Choroid plexus epithelial cell (primary cell): Measurements from ENCODE around the gene CYP17A1.
"Not testable (repeated sequence)": the region's sequence is repeated elsewhere in the genome, so short reads cannot be mapped to it uniquely, and the experiment has no call there.

Experiments
- DNase-seq: peaks from one replicate; pipeline ENCODE4 v3.0.0-alpha.2; 2010; ENCODE audit warnings: low read depth
- H3K4me3 ChIP-seq: 2 replicates; pipeline ENCODE4 v1.5.1; 2011; ENCODE audit warnings: low read depth, mild to moderate bottlenecking, control low read depth, low read length, moderate library complexity
- CTCF ChIP-seq: conservative IDR thresholded peaks from 2 replicates; pipeline ENCODE4 v1.5.1; 2011; ENCODE audit warnings: low read depth, mild to moderate bottlenecking, control low read depth, inconsistent platforms, low read length, moderate library complexity

The CYP17A1 gene

GRCh38 chr10:102832987-102833386 is 4.2 kb downstream of the CYP17A1 start:
- H3K4me3 ChIP-seq: no peak overlapping the region
- TF ChIP-seq CTCF: no peak
- no peak for DNase-seq

GRCh38 chr10:102832248-102832647 is 5.0 kb downstream of the CYP17A1 start:
- TF ChIP-seq CTCF: no peak
- H3K4me3 ChIP-seq: no peak overlapping the region
- no peak for DNase-seq

DNA sequence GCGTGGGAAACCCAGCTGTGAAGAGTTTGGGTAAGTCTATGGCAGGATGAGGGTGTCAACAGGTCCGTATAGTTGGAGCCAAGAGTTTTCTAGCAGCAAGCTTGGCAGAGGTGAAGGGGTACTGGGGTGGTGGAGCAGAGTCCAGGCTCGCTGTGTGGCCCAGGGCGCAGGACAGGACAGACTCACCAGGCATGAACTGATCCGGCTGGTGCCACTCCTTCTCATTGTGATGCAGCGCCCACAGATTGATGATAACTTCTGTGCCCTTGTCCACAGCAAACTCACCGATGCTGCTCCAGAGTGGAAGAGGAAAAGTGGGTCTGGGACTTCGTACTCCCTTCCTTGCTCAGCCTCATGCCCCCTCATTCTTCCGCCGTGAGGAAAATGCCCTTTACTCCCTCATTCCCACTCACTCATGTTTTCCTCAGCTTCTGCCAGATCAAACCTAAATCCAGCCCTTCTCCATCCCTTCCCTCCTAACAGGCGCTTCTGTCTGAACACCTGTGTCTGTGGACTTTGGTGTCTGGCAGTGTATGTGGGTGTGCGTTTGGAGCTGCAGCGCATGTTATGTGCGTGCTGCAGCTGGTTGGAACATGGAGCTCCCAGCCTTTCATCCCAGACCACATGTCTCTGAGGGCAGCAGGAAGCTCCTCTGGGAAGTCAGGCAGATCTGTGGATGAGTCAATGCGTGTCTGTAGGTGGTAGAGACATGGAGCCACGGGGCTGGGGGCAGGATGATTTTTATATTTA is 5.7 kb downstream of the CYP17A1 start:
- no peak for DNase-seq
- no peak for TF ChIP-seq CTCF
- H3K4me3 ChIP-seq: no peak overlapping the region

DNA sequence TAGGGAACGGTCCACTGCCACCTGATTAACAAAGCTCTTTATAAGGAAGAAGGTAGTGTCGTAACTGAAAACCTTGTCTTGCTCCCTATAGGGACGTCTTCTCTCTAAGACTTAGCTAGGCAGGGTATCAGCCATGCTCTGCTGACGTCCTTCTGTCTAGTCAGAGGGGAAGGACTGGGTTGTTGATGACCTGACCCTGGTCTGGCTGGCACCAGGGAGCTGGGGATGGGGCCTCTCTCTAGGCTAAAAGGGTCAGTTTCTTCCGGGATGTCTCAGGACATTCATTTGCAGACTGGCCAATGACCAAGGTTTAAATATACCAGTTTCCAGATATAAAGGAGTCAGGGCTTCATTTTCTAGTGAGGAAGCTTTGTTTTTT is 9.6 kb downstream of the CYP17A1 start:
- DNase-seq: no peak
- H3K4me3 ChIP-seq: no peak overlapping the region
- TF ChIP-seq CTCF: no peak

GRCh38 chr10:102826148-102826796 is 10.9 kb downstream of the CYP17A1 start:
- no peak for DNase-seq
- TF ChIP-seq CTCF: no peak
- no peak overlapping the region for H3K4me3 ChIP-seq

- H3K4me3 ChIP-seq: no peak overlapping the region
- no peak for DNase-seq
- TF ChIP-seq CTCF: no peak
Measured at GRCh38 chr10:102824664-102825063, 12.5 kb downstream of the CYP17A1 start.

DNA sequence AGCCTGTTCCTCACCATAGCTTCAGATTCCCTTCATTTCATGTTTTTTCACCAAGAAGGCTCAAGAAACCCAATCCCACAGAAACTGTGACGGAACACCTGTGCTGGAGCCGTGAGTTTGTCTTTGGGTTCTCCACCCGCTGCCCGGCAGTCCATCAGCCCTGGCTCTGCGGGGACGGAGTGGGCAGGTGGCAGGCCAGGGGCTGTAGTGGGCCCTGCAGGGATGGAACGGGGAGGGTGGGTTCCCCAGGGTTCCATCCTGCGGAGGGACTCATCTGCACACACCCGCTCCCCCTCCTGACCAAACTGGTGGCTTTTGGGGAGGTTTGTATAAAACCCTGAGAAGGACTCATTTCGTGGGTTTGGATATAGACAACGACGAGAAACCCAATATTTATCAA is 15.0 kb downstream of the CYP17A1 start:
- H3K4me3 ChIP-seq: no peak overlapping the region
- TF ChIP-seq CTCF: no peak
- DNase-seq: no peak

GRCh38 chr10:102820008-102820407 is 17.2 kb downstream of the CYP17A1 start:
- not testable (repeated sequence) for H3K4me3 ChIP-seq, DNase-seq
